ENCODE results near the gene RALY. TPM values are rescaled to one million over a fixed set of nuclear protein-coding genes. Genes with fewer than 3 reads are reported as not detected.

The RALY gene
- total RNA-seq, 4 donors from 2014 or later, result 100 to 115 (median 106) TPM

DNA sequence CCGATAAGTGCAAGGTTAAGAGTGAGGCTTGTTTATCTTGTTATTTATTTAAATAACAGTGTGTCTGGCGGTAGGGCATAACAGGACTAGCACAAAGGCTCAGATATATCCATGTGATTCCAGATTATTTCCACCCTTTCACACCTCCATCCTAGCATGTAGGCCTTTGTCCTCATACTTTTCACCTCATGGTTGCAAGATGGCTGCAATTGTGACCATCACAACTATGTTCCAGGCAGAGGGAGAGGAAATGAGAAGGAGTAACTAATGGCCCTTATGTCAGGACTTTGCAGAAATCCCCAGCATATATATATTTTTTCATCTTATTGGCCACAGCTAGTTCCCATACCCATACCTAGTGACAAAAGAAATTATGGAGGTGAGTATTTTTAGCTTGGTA, 23.5 kb upstream of the RALY start:
- H3K36me3 ChIP-seq, result no peaks in the 10 kb centered on the region
- H3K4me1 ChIP-seq, result no peaks in the 10 kb centered on the region
- no peaks in the 10 kb centered on the region for H3K9me3 ChIP-seq
- no peaks in the 10 kb centered on the region for H3K27me3 ChIP-seq
- no peak overlapping the region for H3K4me3 ChIP-seq
- TF ChIP-seq POLR2A (IDR thresholded peaks at IDR 0.05), result no peak
- TF ChIP-seq, protein P1, sequence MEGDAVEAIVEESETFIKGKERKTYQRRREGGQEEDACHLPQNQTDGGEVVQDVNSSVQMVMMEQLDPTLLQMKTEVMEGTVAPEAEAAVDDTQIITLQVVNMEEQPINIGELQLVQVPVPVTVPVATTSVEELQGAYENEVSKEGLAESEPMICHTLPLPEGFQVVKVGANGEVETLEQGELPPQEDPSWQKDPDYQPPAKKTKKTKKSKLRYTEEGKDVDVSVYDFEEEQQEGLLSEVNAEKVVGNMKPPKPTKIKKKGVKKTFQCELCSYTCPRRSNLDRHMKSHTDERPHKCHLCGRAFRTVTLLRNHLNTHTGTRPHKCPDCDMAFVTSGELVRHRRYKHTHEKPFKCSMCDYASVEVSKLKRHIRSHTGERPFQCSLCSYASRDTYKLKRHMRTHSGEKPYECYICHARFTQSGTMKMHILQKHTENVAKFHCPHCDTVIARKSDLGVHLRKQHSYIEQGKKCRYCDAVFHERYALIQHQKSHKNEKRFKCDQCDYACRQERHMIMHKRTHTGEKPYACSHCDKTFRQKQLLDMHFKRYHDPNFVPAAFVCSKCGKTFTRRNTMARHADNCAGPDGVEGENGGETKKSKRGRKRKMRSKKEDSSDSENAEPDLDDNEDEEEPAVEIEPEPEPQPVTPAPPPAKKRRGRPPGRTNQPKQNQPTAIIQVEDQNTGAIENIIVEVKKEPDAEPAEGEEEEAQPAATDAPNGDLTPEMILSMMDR (IDR thresholded peaks at IDR 0.05), result no peak
- no peak overlapping the region for H3K27ac ChIP-seq
- no peak for DNase-seq

DNA sequence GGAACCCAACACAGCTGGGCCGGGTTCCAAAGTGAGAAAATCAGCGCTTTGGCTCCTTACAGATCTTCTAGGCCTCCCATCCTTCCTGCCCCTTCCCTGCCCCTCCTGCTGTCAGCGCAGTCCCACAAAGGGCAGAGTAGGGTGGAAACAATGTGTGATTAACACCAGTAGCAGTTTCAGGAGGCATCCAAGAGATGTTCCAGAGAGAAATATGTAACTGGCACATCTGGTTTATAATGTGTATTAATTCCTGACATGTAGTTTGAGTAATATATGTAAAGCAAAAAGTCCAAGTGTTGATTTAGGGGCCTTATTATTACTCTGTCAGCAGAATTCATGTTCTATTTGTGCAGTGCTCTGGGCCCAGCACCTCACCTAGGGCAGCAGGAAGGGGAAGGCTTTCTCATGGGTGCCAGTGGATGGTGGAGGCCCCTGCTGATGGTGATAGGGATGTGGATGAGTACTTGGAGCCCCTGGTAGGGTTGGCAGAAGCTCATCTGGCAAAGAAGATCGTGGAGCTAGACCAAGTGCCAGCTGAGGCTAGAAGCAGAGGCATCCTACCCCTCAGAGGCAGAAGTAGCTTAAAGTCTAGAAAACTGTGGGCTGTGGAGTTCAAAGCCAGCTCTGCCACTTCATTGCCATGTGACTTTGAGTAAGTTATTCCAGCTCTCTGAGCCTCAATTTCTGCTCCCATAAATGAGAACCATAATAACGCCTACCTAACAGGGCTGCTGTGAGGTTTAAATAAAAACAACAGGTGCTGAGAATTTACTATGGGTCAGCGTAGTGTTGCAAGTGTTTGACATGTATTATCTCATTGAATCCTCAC, 22.4 kb upstream of the RALY start:
- H3K27ac ChIP-seq, result no peak overlapping the region
- no peaks in the 10 kb centered on the region for H3K27me3 ChIP-seq
- TF ChIP-seq POLR2A (IDR thresholded peaks at IDR 0.05), result no peak
- TF ChIP-seq, protein P1 (IDR thresholded peaks at IDR 0.05), result no peak
- no peaks in the 10 kb centered on the region for H3K9me3 ChIP-seq
- no peak for DNase-seq
- H3K4me3 ChIP-seq, result no peak overlapping the region
- H3K36me3 ChIP-seq, result no peaks in the 10 kb centered on the region
- no peaks in the 10 kb centered on the region for H3K4me1 ChIP-seq

DNA sequence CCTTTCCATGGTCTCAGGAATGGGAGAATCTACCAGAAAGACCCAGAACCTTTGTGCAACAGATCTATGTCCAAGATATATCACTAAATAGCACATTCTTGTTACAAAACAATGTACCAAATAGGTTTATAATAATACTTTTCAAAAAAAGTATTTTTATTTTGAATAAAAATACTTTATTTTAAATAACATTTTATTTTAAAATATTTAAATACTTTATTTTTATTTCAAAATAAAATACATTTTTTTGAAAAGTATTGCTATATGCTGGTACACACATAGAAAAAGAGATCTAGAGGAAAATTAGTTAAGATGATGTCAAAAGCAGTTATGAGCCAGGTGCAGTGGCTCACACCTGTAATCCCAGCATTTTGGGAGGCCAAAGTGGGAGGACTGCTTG, 16.8 kb upstream of the RALY start:
- no peaks in the 10 kb centered on the region for H3K4me1 ChIP-seq
- no peak overlapping the region for H3K4me3 ChIP-seq
- DNase-seq, result no peak
- H3K36me3 ChIP-seq, result no peaks in the 10 kb centered on the region
- no peaks in the 10 kb centered on the region for H3K27me3 ChIP-seq
- TF ChIP-seq, protein P1 (IDR thresholded peaks at IDR 0.05), result no peak
- TF ChIP-seq POLR2A (IDR thresholded peaks at IDR 0.05), result no peak
- no peak overlapping the region for H3K27ac ChIP-seq
- H3K9me3 ChIP-seq, result no peaks in the 10 kb centered on the region

DNA sequence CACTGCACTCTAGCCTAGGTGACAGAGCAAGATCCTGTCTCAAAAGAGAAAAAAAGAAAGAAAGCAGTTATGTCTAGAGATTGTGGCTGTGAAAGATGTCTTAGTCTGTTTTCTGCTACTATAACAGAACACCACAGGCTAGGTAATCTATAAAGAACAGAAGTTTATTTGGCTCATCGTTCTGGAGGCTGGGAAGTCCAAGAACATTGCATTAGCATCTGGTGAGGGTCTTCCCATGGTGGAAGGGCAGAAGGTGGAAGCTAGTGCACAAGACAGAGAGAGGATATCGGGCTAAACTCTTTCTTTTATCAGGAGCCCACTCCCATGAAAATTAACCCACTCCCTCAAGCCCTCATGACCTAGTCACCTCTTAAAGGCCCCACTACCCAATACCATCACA, 16.2 kb upstream of the RALY start:
- Histone ChIP-seq H3K9me3 (no peaks in the 10 kb centered on the region), H3K36me3 (no peaks in the 10 kb centered on the region), H3K4me3 (no peak overlapping the region), H3K4me1 (no peaks in the 10 kb centered on the region), H3K27me3 (no peaks in the 10 kb centered on the region), H3K27ac (no peak overlapping the region)
- TF ChIP-seq POLR2A (IDR thresholded peaks at IDR 0.05), result no peak
- TF ChIP-seq, protein P1 (IDR thresholded peaks at IDR 0.05), result no peak
- DNase-seq, result no peak

DNA sequence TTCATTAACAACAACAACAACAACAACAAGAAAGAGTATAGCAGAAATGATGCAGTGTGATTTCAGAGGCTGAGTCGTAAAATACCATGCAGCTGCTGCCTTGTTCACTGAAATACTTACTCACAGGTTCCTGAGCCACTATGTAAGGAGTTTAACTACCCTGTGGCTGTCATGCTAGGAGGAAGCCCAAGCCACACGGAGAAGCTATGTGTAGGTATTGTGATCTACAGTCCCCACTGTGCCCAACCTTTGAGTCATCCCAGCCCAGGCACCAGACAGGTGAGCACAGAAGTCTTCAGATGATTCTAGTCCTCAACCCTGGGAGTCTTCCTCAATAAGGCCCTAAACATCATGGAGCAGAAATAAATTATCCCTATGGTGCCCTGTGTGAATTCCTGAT, 14.6 kb upstream of the RALY start:
- H3K4me3 ChIP-seq, result no peak overlapping the region
- H3K27me3 ChIP-seq, result no peaks in the 10 kb centered on the region
- H3K36me3 ChIP-seq, result no peaks in the 10 kb centered on the region
- no peaks in the 10 kb centered on the region for H3K9me3 ChIP-seq
- no peak for DNase-seq
- TF ChIP-seq POLR2A (IDR thresholded peaks at IDR 0.05), result no peak
- TF ChIP-seq, protein P1 (IDR thresholded peaks at IDR 0.05), result no peak
- H3K27ac ChIP-seq, result no peak overlapping the region
- H3K4me1 ChIP-seq, result no peaks in the 10 kb centered on the region

Measured in Peyer's patch (tissue), 4 donors.